NCI-H345 treated with DMSO at 0.1 percent for 48 hours (cell line): Measurements from ENCODE around the gene ZNF185.
"Not testable (repeated sequence)": the region's sequence is repeated elsewhere in the genome, so short reads cannot be mapped to it uniquely, and the experiment has no call there.

Source experiments
- DNase-seq: peaks from one replicate; lab custom pipeline; 2025; ENCODE audit not compliant: unreplicated experiment; lab: John Stamatoyannopoulos, UW

ZNF185 gene

GRCh38 chrX:152895121-152895520 lies 2.7 kb upstream of the ZNF185 start:
- DNase-seq, result no peak

- DNase-seq, result no peak
These were observed 2.0 kb upstream of the ZNF185 start for GRCh38 chrX:152895724-152896420.

GRCh38 chrX:152896450-152896849 lies 1.4 kb upstream of the ZNF185 start:
- DNase-seq, result no peak

DNA sequence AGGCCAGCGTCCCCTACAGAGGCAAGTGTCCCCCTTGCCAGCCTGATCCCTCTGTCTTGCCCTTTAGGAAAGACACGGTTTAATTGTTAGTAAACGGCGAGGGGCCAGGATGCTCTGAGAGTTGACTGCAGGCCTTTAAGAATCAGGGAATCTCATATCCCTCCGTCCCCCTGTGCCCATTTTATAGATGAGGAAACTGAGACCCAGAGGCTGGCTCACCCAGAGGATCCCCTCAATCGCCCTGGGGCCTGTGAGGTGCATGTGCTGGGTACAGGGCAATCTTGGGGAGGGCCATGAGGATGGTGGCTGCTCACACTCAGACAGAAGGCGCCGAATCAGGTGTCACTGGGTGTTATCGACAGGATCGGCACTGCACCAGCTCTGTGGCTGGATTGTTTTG lies 575 bp downstream of the ZNF185 start:
- no peak for DNase-seq

DNA sequence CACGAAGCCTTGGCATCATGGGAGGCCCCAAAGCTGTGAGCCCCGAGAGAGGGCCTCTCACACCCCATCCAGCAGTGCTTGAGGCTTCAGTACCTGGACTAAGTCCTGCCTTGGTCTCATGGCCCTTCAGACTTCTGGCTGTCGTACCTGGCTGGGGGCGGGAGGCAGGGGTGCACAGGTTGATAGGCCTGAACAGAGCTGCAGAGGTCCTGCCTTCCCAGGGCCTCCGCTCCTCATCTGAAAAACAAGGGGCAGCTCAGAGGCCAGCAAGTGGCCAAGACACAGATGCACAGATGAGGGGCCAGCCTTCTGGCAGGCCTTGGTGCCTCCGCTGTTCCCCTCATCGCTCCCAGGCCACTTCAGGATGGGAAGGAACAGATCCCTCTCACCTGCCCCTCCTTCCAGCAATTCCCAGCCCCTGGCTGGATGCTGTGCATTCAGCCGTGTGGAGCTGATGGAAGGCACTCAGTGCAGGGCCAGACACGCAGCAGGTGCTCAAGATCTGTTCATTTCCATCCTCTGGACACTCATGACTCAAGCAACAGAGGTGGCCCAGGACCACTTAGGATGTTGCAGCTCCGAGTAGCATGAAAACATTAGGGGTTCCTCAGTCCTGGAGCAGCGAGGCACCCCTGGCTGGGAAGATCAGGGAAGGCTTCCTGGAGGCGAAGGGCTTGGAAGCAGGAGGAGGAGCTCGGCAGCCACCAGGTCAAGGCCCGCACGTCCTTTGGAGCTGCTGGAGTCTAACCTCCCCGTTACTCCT lies 1.4 kb downstream of the ZNF185 start:
- no peak for DNase-seq

DNA sequence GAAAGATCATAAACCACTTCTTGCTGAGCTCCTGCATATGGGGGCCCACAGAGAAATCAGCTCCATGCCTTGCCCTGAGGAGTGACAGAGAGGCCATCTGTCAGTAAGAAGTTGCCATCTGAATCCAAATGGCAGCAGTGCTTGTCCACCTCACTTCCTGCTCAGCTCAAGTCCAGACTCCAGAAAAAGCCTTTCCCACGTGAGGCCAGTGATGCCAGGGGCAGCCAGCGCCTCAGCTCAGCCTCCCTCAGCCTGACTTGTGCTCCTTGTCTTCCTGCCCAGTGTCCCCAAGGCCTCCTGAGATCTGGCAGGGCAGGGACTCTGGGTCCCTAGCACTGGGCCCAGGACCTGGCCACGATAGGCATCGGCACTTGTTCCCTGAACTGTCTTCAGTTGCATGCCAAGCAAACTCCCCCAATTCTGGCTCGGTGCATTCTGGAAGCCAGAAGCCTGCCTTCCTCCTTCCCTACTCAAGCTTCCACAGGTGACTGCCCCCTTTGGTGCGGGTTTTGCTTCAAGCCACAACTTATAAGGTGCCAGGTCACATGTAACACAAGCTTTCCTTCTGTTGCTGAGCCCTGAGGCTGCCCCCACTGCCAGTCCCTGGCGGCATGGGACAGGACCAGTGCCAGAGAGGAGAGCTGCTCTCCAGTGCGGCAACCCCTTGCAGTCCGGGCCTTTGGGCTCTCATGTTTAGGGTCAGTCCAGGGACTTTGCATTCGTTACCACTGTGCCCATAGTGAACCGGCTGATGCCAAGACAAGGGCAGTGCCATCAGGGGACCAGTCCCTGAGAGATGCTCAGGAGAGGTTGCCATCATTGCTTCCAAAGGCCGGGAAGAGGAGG lies 2.2 kb downstream of the ZNF185 start:
- no peak for DNase-seq

DNA sequence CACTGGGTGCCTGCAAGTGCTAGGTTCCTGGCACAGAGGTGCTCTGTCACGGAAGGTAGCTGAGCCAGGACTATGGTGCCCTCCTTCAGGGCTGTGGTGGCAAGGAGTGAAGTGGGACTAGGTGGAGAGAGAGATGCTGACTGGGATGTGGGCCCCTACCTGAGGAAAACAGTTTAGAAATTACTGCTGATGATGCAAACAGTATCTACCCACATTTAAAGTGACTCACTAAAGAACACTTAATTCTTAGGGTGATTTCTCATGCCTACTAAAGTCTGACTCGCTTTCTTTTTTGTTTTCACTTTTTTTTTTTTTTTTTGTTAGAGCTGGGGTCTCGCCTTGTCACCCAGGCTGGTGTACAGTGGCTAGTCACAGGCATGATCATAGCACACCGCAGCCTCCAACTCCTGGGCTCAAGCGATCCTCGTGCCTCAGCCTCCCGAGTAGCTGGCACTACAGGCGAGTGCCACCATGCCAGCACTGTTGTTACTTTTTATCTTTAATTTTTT lies 3.1 kb downstream of the ZNF185 start:
- no peak for DNase-seq

DNA sequence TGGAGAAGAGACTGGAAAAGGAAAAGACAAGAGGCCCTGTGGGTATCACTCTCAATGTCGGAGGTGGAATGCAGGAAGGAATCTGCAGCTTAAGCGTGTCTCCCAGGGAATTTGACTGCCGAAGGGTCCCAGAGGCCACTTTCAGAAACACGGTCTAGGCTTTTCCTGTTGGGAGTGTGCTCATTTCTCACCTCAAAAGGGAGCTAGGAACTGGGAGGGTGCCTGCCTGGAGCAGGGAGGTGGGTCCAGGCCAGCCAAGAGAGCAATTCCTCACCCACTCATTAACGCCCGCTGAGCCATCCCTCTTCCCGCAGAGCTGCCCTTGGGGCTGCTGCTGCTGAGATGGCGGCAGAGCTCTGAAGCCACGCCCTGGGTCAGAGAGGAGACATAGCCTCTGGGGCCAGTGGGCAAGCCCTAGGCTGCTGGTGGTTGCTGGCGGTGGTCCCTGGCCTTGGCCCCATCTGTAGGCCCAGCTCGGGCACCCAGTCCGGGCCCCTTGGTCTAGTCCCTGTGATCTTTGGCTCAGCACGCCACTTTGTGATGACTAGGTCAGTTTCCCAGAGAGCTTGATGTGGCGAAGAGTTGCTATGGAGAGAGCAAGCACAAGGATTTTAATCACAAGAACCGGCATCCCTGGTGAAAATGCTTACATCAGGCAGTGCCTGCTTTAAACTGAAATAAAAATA lies 4.1 kb downstream of the ZNF185 start:
- no peak for DNase-seq

- DNase-seq, result no peak
These were observed 4.6 kb downstream of the ZNF185 start for GRCh38 chrX:152902502-152902820.

GRCh38 chrX:152903589-152903988 lies 5.7 kb downstream of the ZNF185 start:
- no peak for DNase-seq

GRCh38 chrX:152904151-152905080 lies 6.5 kb downstream of the ZNF185 start:
- peak; percentile 3 for DNase-seq

DNA sequence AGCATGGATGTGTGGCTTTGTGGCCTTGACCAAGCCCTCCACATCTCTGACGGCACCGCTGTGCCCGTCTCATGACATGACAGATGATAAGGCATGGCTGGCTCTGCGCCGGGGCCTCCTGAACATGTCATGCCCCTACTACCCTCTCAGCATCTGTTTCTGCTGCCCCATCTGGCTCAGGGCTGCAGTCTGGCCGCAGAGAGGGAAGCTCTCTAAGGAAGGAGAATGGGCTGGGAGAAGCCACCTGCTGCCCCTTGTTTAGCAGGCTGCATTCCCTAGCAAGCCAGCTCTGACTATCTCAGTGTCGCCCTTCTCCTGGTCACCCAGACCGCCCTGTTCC lies 7.2 kb downstream of the ZNF185 start:
- DNase-seq, result no peak

GRCh38 chrX:152907084-152907651 lies 9.3 kb downstream of the ZNF185 start:
- no peak for DNase-seq

DNA sequence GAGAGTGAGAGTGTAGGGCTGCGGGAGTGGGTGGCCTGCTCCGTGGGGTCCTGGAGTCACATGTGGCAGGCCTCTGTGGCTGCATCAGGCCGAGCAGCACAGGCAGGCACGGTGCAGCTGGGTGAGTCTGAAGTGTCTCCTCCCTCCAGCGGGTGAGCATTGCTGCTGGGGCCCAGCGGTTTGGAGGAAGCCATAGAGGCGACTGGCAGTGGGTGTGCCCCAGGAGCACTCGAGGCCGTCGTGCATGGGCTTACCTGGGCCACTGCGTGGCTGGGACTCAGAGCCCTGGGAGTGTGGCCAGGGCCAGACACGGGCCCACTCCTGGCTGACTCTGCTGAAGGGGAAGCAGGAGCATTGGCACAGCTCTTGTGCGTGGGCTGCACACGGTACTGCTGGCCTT lies 10.6 kb downstream of the ZNF185 start:
- no peak for DNase-seq

- not testable (repeated sequence) for DNase-seq
These were observed 12.2 kb downstream of the ZNF185 start for GRCh38 chrX:152910018-152910417.

GRCh38 chrX:152912106-152912505 lies 14.2 kb downstream of the ZNF185 start:
- DNase-seq, result no peak

GRCh38 chrX:152912641-152913040 lies 14.8 kb downstream of the ZNF185 start:
- DNase-seq, result no peak

- DNase-seq, result no peak
These were observed 15.5 kb downstream of the ZNF185 start for GRCh38 chrX:152913346-152913745.

DNA sequence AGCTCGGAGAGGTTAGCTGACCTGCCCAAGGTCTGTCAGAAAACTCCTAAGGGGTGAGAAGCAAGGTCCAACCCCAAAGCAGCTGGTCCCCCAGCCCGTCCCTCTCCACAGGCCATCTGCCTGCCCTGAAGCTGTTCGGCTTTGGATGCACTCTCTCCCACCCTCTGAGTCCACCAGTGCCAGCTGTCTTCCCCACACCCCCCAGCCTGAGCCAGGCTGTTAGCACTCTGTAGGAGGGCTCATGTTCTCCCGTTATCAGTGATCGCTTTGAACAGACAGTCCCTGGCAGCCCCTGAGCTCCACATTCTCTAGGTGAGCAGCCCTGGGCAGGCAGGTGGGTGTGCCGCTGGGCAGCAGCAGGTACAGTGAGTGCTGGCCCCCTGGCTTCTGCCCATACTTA lies 16.0 kb downstream of the ZNF185 start:
- DNase-seq, result no peak
